G401 (cell line): ENCODE results near the gene OR9G4. TPM values are rescaled to one million over a fixed set of nuclear protein-coding genes. Genes with fewer than 3 reads are reported as not detected.

Experiments used
- total RNA-seq: library from RNA; depleted of rRNA; stranded (reverse); fragments of >200 nt; shearing (Covaris generic); gene quantifications from 2 replicates; pipeline ENCODE4 v1.2.3, GENCODE V29; 2014; rRNA removed

Gene OR9G4
- total RNA-seq, 1 experiment from 2014 or later = not detected

Other genes with a start within 250 kb of the OR9G4 start
- not detected in 2 replicates for gene OR5M11, start 205.4 kb downstream of the OR9G4 start, total RNA-seq
- gene OR5M10, start 171.0 kb downstream of the OR9G4 start, total RNA-seq = not detected in 2 replicates
- not detected in 2 replicates for gene OR5M1, start 133.8 kb downstream of the OR9G4 start, total RNA-seq
- not detected in 2 replicates for gene OR5AP2, start 106.3 kb downstream of the OR9G4 start, total RNA-seq
- gene OR5AR1, start 85.0 kb downstream of the OR9G4 start, total RNA-seq = not detected in 2 replicates
- gene OR9G1, start 49.6 kb downstream of the OR9G4 start, total RNA-seq = not detected in 2 replicates
- gene OR5AK2, start 240.2 kb upstream of the OR9G4 start, total RNA-seq = not detected in 2 replicates